HCT116 (cell line): Measurements from ENCODE around the gene UBAC2. TPM values are rescaled to one million over a fixed set of nuclear protein-coding genes. Genes with fewer than 3 reads are reported as not detected.

Source experiments
- ATAC-seq: fragments of 200-7000 bp; cut with Tn5 transposase; 2 replicates; pipeline ENCODE4 v1.9.1; 2020; ENCODE audit warnings: mild to moderate bottlenecking, moderate library complexity
- BruUV-seq: library from RNA; stranded (reverse); fragments of 400-500 nt; replicated peaks from 2 replicates; lab custom pipeline; 2021; lab: Mats Ljungman, UMichigan
- CTCF ChIA-PET: fragments of 300-600 bp; sonication (Branson Sonifier 250); formaldehyde crosslinking; loops from one replicate; lab custom pipeline; 2021; ENCODE audit warnings: antibody characterized with exemption; lab: Charles Lee
- POLR2A ChIA-PET: fragments of 300-600, 350-600 bp; sonication (Branson Sonifier 250); formaldehyde crosslinking; loops from one replicate; lab custom pipeline; 2021; ENCODE audit warnings: antibody characterized with exemption; lab: Charles Lee
- RAD21 ChIA-PET, 2 experiments: fragments of 300-600 bp; sonication (Branson Sonifier 250); formaldehyde crosslinking; loops; one replicate each; lab custom pipeline; 2023; ENCODE audit warnings: low total read pairs in 2 of 2; ENCODE audit not compliant: uncharacterized antibody in 2 of 2, unreplicated experiment in 2 of 2, low non-redundant PET in 1 of 2; lab: Charles Lee
- DNase-seq: peaks from one replicate; pipeline ENCODE4 v3.0.0-alpha.2; 2010; ENCODE audit warnings: low read depth, low spot score
- H2AFZ ChIP-seq: fragments of 200-600 bp; shearing (Covaris generic), sonication (generic); 2 replicates; pipeline ENCODE4 v1.6.1; 2017; ENCODE audit warnings: low read depth, mixed run types, mixed read lengths, antibody characterized with exemption, low read length; ENCODE audit not compliant: poor library complexity, severe bottlenecking
- H3K27ac ChIP-seq: 2 replicates; pipeline ENCODE4 v1.5.1; 2012; ENCODE audit warnings: low read depth, low read length
- H3K27me3 ChIP-seq: fragments of 200-600 bp; sonication (generic); 2 replicates; pipeline ENCODE4 v1.6.1; 2016; ENCODE audit warnings: mixed run types, low read length, mixed read lengths; ENCODE audit not compliant: insufficient read depth
- H3K36me3 ChIP-seq, 2 experiments: fragments of 200-500 bp in 1 of 2; fragments of 200-600 bp in 1 of 2; sonication (Bioruptor generic) in 1 of 2; sonication (generic) in 1 of 2; 2 replicates each; pipeline versions ENCODE4 v1.5.1 to v1.6.1; 2014 to 2016; ENCODE audit warnings: low read length in 2 of 2, inconsistent platforms in 1 of 2, mixed read lengths in 1 of 2, mixed run types in 1 of 2; ENCODE audit not compliant: insufficient read depth in 2 of 2, control insufficient read depth in 1 of 2
- H3K4me1 ChIP-seq, 2 experiments: fragments of 200-600 bp in 1 of 2; sonication (generic) in 1 of 2; 2 replicates each; pipeline versions ENCODE4 v1.5.1 to v1.6.1; 2012 to 2017; ENCODE audit warnings: low read length in 2 of 2, inconsistent platforms in 1 of 2, mild to moderate bottlenecking in 1 of 2, mixed read lengths in 1 of 2, mixed run types in 1 of 2, moderate library complexity in 1 of 2; ENCODE audit not compliant: insufficient read depth in 2 of 2, control insufficient read depth in 1 of 2
- H3K4me2 ChIP-seq: fragments of 200-600 bp; sonication (generic); 2 replicates; pipeline ENCODE4 v1.6.1; 2017; ENCODE audit warnings: mixed run types, low read length, mixed read lengths
- H3K4me3 ChIP-seq, 2 experiments: fragments of 200-600 bp in 1 of 2; sonication (generic) in 1 of 2; replicated peaks in 1 of 2; 2 replicates each; pipeline ENCODE4 v1.5.1; 2011 to 2016; ENCODE audit warnings: low read length in 2 of 2, control low read depth in 1 of 2, low read depth in 1 of 2, mild to moderate bottlenecking in 1 of 2, mixed read lengths in 1 of 2, mixed run types in 1 of 2
- H3K79me2 ChIP-seq: fragments of 200-600 bp; sonication (generic); 2 replicates; pipeline ENCODE4 v1.6.1; 2017; ENCODE audit warnings: mild to moderate bottlenecking, mixed run types, low read length, moderate library complexity, mixed read lengths; ENCODE audit not compliant: insufficient read depth
- H3K9ac ChIP-seq: fragments of 200-600 bp; sonication (generic); 2 replicates; pipeline ENCODE4 v1.6.1; 2016; ENCODE audit warnings: low read length, mixed read lengths
- H3K9me2 ChIP-seq: fragments of 200-600 bp; sonication (generic), shearing (Covaris generic); 2 replicates; pipeline ENCODE4 v1.6.1; 2017; ENCODE audit warnings: mixed run types, mild to moderate bottlenecking, moderate library complexity; ENCODE audit not compliant: insufficient read depth
- H3K9me3 ChIP-seq, 2 experiments: fragments of 200-500 bp in 1 of 2; fragments of 200-600 bp in 1 of 2; sonication (Bioruptor generic) in 1 of 2; sonication (generic) in 1 of 2; 2 replicates each; pipeline ENCODE4 v1.6.1; 2014 to 2017; ENCODE audit warnings: low read length in 2 of 2, mixed read lengths in 2 of 2, inconsistent platforms in 1 of 2, low read depth in 1 of 2, mild to moderate bottlenecking in 1 of 2, mixed run types in 1 of 2, moderate library complexity in 1 of 2; ENCODE audit not compliant: control insufficient read depth in 1 of 2, insufficient read depth in 1 of 2
- H4K20me1 ChIP-seq: fragments of 200-600 bp; sonication (generic), shearing (Covaris generic); 2 replicates; pipeline ENCODE4 v1.6.1; 2017; ENCODE audit warnings: mixed run types, mild to moderate bottlenecking, moderate library complexity; ENCODE audit not compliant: insufficient read depth
- CBX3 ChIP-seq: IDR thresholded peaks from 2 replicates; pipeline ENCODE4 v1.6.1; 2012; ENCODE audit warnings: low read depth
- CEBPB ChIP-seq: IDR thresholded peaks from 2 replicates; pipeline ENCODE4 v1.6.1; 2012; ENCODE audit warnings: low read depth
- ELF1 ChIP-seq: IDR thresholded peaks from 2 replicates; pipeline ENCODE4 v1.6.1; 2012; ENCODE audit warnings: low read depth, borderline replicate concordance
- EZH2 ChIP-seq: fragments of 200-600 bp; sonication (generic); IDR thresholded peaks from 2 replicates; pipeline ENCODE4 v1.6.1; 2017; ENCODE audit warnings: antibody characterized with exemption, mixed run types
- EZH2phosphoT487 ChIP-seq: fragments of 200-600 bp; IDR thresholded peaks from 2 replicates; pipeline ENCODE4 v1.6.1; 2018; ENCODE audit warnings: antibody characterized with exemption, borderline replicate concordance
- FOSL1 ChIP-seq: IDR thresholded peaks from 2 replicates; pipeline ENCODE4 v1.6.1; 2012; ENCODE audit warnings: low read depth
- POLR2A ChIP-seq: IDR thresholded peaks from 2 replicates; pipeline ENCODE4 v1.7.0; 2011; ENCODE audit warnings: borderline replicate concordance; ENCODE audit not compliant: insufficient read depth, insufficient read length; ENCODE audit errors: extremely low read depth
- RAD21 ChIP-seq: IDR thresholded peaks from 2 replicates; pipeline ENCODE4 v1.6.1; 2012; ENCODE audit warnings: low read depth, mild to moderate bottlenecking
- SIN3A ChIP-seq: IDR thresholded peaks from 2 replicates; pipeline ENCODE4 v1.6.1; 2012; ENCODE audit warnings: low read depth
- SRF ChIP-seq: IDR thresholded peaks from 2 replicates; pipeline ENCODE4 v1.6.1; 2012; ENCODE audit warnings: low read depth
- ZFX ChIP-seq: fragments of 450-650 bp; IDR thresholded peaks from 2 replicates; pipeline ENCODE4 v1.6.1; 2017
- ZNF274 ChIP-seq: fragments of 200-500 bp; sonication (Bioruptor generic); IDR thresholded peaks from 2 replicates; pipeline ENCODE4 v1.6.1; 2014; ENCODE audit warnings: mild to moderate bottlenecking, low read depth, low read length, inconsistent platforms
- intact Hi-C: fragments of 100-400 bp; cut with micrococcal nuclease; formaldehyde crosslinking; loops from 2 replicates; pipeline ENCODE4 v1.10.0; 2022
- total RNA-seq: library from RNA; stranded (reverse); gene quantifications from one replicate; pipeline ENCODE4 v1.2.1, GENCODE V29; 2021; ENCODE audit not compliant: unreplicated experiment
- TF ChIP-seq, protein P1 (sequence below): IDR thresholded peaks from 2 replicates; pipeline ENCODE4 v1.6.1; 2012
- TF ChIP-seq, protein P2 (sequence below): IDR thresholded peaks from 2 replicates; pipeline ENCODE4 v1.6.1; 2012
- TF ChIP-seq, protein P3 (sequence below): IDR thresholded peaks from 2 replicates; pipeline ENCODE4 v1.6.1; 2011; ENCODE audit warnings: mild to moderate bottlenecking, low read length, moderate library complexity; ENCODE audit not compliant: insufficient replicate concordance; ENCODE audit errors: extremely low read depth
- TF ChIP-seq, protein P4 (sequence below), 3 experiments: fragments of 200-600 bp in 1 of 3; sonication (generic) in 1 of 3; IDR thresholded peaks in 2 of 3; conservative IDR thresholded peaks in 1 of 3; 2 replicates each; pipeline ENCODE4 v1.5.1; 2012 to 2017; ENCODE audit warnings: low read depth in 2 of 3, low read length in 2 of 3, antibody characterized with exemption in 1 of 3, borderline replicate concordance in 1 of 3, control low read depth in 1 of 3, mild to moderate bottlenecking in 1 of 3, mixed read lengths in 1 of 3, mixed run types in 1 of 3, moderate library complexity in 1 of 3; ENCODE audit not compliant: insufficient read depth in 1 of 3

The UBAC2 gene
- total RNA-seq, 1 experiment from 2014 or later = 67.4 TPM

DNA sequence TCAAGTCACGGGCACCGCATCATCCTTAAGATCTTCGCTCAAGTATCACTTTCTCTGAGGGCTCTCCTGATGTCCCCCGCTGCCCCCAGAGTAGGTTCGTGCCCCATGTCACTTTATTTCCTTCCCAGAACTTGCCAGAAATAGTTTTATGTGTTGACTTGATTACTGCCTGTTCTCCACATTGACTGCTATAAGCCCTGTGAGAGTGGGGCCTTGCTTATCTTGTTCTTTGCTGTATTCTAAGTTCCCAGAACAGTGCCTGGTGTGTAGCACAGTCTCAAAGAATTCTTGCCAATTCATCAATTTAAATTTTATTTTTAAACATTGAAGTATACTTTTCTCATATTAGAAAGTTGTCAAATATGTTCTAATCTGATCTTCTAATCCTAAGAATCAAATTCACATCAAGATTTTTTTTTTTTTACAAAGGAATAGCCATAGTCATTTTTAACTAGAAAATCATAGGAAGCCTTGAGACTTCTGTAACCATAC is 138.6 kb downstream of the UBAC2 start:
- RAD21 ChIA-PET = no interaction called here
- Histone ChIP-seq H3K27ac (no peak overlapping the region), H2AFZ (no peak overlapping the region), H3K4me1 (no peaks in the 10 kb centered on the region), H3K4me3 (no peak overlapping the region), H4K20me1 (no peaks in the 10 kb centered on the region; the same call in 1 of the 2 replicates)
- no TSS peak for BruUV-seq
- intact Hi-C loops = no loop called here
- TF ChIP-seq EZH2 = no peak
- TF ChIP-seq ELF1 = no peak
- TF ChIP-seq, protein P1, sequence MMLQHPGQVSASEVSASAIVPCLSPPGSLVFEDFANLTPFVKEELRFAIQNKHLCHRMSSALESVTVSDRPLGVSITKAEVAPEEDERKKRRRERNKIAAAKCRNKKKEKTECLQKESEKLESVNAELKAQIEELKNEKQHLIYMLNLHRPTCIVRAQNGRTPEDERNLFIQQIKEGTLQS = no peak
- TF ChIP-seq, all 23 proteins: peak for 0
- ATAC-seq (no peak), DNase-seq (no peak)
- POLR2A ChIA-PET = no interaction called here
- no peaks in the 10 kb centered on the region for H3K79me2 ChIP-seq
- H3K36me3 ChIP-seq = peaks cover 10 to 12% of the 10 kb centered on the region in 2 experiments; a peak in 3 of 4 replicates
- CTCF ChIA-PET = no interaction called here
- no peaks in the 10 kb centered on the region for H3K9me3 ChIP-seq
- no peak overlapping the region for H3K9ac ChIP-seq
- no peak overlapping the region for H3K4me2 ChIP-seq
- no peaks in the 10 kb centered on the region for H3K27me3 ChIP-seq
- H3K9me2 ChIP-seq = no peaks in the 10 kb centered on the region

DNA sequence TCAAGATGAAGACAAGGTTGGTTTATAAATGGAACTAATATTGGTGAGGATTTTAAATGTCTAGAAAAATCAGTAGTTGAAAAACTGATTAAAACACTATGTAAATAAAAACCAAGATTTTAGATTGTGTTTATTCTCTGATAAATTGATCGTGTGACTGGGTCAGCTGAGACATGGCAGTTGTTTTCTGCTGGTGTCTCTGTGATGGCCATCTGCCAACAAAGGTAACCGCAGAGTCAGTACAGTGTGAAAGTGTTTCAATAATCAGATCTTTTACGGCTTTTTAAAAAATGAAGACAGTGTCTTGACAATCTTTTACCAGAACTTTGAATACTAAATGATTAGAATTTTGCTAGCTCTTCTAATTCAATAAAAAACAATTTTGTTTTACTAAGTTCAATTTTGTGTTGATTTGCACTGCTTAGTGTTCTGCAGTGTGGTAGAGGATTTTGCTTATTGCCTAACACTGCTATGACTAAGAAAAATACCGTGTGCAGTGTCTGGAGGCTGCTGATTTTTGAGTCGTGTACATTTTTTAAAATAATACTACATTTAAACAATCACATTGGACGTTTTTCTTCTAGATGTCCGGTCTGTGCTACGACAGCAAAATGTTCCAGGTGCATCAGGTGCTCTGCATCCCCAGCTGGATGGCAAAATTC is 139.2 kb downstream of the UBAC2 start:
- no TSS peak for BruUV-seq
- intact Hi-C loops = no loop called here
- POLR2A ChIA-PET = no interaction called here
- no peak for TF ChIP-seq ZNF274
- no peak for TF ChIP-seq CBX3
- no peak for TF ChIP-seq SRF
- TF ChIP-seq, protein P1 = no peak
- no peak for TF ChIP-seq EZH2phosphoT487
- TF ChIP-seq, protein P2, sequence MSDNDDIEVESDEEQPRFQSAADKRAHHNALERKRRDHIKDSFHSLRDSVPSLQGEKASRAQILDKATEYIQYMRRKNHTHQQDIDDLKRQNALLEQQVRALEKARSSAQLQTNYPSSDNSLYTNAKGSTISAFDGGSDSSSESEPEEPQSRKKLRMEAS = no peak
- TF ChIP-seq CEBPB = no peak
- no peak for TF ChIP-seq SIN3A
- TF ChIP-seq, protein P3, sequence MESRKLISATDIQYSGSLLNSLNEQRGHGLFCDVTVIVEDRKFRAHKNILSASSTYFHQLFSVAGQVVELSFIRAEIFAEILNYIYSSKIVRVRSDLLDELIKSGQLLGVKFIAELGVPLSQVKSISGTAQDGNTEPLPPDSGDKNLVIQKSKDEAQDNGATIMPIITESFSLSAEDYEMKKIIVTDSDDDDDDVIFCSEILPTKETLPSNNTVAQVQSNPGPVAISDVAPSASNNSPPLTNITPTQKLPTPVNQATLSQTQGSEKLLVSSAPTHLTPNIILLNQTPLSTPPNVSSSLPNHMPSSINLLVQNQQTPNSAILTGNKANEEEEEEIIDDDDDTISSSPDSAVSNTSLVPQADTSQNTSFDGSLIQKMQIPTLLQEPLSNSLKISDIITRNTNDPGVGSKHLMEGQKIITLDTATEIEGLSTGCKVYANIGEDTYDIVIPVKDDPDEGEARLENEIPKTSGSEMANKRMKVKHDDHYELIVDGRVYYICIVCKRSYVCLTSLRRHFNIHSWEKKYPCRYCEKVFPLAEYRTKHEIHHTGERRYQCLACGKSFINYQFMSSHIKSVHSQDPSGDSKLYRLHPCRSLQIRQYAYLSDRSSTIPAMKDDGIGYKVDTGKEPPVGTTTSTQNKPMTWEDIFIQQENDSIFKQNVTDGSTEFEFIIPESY = no peak
- TF ChIP-seq, protein P4, sequence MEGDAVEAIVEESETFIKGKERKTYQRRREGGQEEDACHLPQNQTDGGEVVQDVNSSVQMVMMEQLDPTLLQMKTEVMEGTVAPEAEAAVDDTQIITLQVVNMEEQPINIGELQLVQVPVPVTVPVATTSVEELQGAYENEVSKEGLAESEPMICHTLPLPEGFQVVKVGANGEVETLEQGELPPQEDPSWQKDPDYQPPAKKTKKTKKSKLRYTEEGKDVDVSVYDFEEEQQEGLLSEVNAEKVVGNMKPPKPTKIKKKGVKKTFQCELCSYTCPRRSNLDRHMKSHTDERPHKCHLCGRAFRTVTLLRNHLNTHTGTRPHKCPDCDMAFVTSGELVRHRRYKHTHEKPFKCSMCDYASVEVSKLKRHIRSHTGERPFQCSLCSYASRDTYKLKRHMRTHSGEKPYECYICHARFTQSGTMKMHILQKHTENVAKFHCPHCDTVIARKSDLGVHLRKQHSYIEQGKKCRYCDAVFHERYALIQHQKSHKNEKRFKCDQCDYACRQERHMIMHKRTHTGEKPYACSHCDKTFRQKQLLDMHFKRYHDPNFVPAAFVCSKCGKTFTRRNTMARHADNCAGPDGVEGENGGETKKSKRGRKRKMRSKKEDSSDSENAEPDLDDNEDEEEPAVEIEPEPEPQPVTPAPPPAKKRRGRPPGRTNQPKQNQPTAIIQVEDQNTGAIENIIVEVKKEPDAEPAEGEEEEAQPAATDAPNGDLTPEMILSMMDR (IDR thresholded peaks at IDR 0.05 in 2 of 3, conservative IDR thresholded peaks at IDR 0.05 in 1 of 3; ENCODE audit: borderline replicate concordance in 1 of 3, insufficient read depth in 1 of 3, low read depth in 2 of 3, low read length in 2 of 3) = no peak
- no peak for TF ChIP-seq RAD21
- no peak for TF ChIP-seq ZFX
- TF ChIP-seq FOSL1 = no peak
- TF ChIP-seq EZH2 = no peak
- TF ChIP-seq POLR2A = no peak

More for the DNA sequence above, 139.2 kb downstream of the UBAC2 start:
- Histone ChIP-seq H3K4me1 (no peaks in the 10 kb centered on the region), H3K27me3 (no peaks in the 10 kb centered on the region), H3K27ac (no peak overlapping the region), H3K9me2 (no peaks in the 10 kb centered on the region), H4K20me1 (no peaks in the 10 kb centered on the region; the same call in 1 of the 2 replicates), H2AFZ (no peak overlapping the region), H3K4me3 (no peak overlapping the region), H3K36me3 (peaks cover 10 to 12% of the 10 kb centered on the region in 2 experiments; a peak in 3 of 4 replicates), H3K79me2 (no peaks in the 10 kb centered on the region), H3K4me2 (no peak overlapping the region), H3K9ac (no peak overlapping the region), H3K9me3 (no peaks in the 10 kb centered on the region)
- RAD21 ChIA-PET = no interaction called here
- CTCF ChIA-PET = no interaction called here
- no peak for DNase-seq
- ATAC-seq = no peak
